Kidney (tissue), 14 donors: ENCODE results near the gene RGS10. TPM values are rescaled to one million over a fixed set of nuclear protein-coding genes. Genes with fewer than 3 reads are reported as not detected.
A peak's percentile ranks its signal among the peaks of the same experiment; 100 is the strongest.

Experiments used
- DNase-seq, 5 donors: peaks; one replicate each; pipeline ENCODE4 v3.0.0-alpha.2; 2013 to 2020
- FAIRE-seq: peaks from 2 replicates; lab custom pipeline; 2012; peaks lifted over from hg19 to GRCh38; lab: Jason Lieb, UNC
- H3K27ac ChIP-seq, 2 donors: one replicate each; pipeline ENCODE4 v1.7.0; 2013; ENCODE audit warnings: low read depth in 2 of 2, low read length in 2 of 2, inconsistent platforms in 1 of 2
- H3K27me3 ChIP-seq: one replicate; pipeline ENCODE4 v1.7.1; 2013; ENCODE audit warnings: low read length, inconsistent platforms; ENCODE audit not compliant: control insufficient read depth, insufficient read depth
- H3K36me3 ChIP-seq, 3 donors: one replicate each; pipeline versions ENCODE4 v1.7.0 to v1.7.1; 2013; ENCODE audit warnings: low read length in 3 of 3, control low read depth in 1 of 3, inconsistent platforms in 1 of 3; ENCODE audit not compliant: insufficient read depth in 3 of 3, control insufficient read depth in 2 of 3
- H3K4me1 ChIP-seq, 3 donors: one replicate each; pipeline versions ENCODE4 v1.7.0 to v1.7.1; 2013; ENCODE audit warnings: low read length in 3 of 3, inconsistent platforms in 1 of 3, low read depth in 1 of 3; ENCODE audit not compliant: control insufficient read depth in 2 of 3, insufficient read depth in 2 of 3
- H3K4me3 ChIP-seq, 3 donors: one replicate each; pipeline versions ENCODE4 v1.7.0 to v1.8.1; 2013; ENCODE audit warnings: low read length in 3 of 3, control low read depth in 1 of 3, inconsistent platforms in 1 of 3
- H3K9ac ChIP-seq, 3 donors: one replicate each; pipeline versions ENCODE4 v1.7.0 to v1.7.1; 2013; ENCODE audit warnings: low read length in 3 of 3, control low read depth in 1 of 3, inconsistent platforms in 1 of 3
- H3K9me3 ChIP-seq, 3 donors: one replicate each; pipeline versions ENCODE4 v1.7.0 to v1.7.1; 2013; ENCODE audit warnings: low read length in 3 of 3, control low read depth in 1 of 3, inconsistent platforms in 1 of 3; ENCODE audit not compliant: control insufficient read depth in 2 of 3, insufficient read depth in 1 of 3
- intact Hi-C: fragments of 100-400 bp; cut with DNase I; formaldehyde crosslinking; loops from one replicate; pipeline ENCODE4 v1.11.1; 2022
- polyA plus RNA-seq: library from polyadenylated mRNA; stranded (reverse); fragments of 350-450 nt; fragmentation: Illumina TruSeq; extraction: RNeasy Lipid Tissue Mini Kit (QIAGEN cat#74804); gene quantifications from one replicate; pipeline ENCODE4 v1.2.3, GENCODE V29; 2014; ENCODE audit warnings: low read depth, low replicate concordance; ENCODE audit not compliant: insufficient read depth
- total RNA-seq: library from RNA; stranded (reverse); fragmentation: NEBNext Ultra II Directional; extraction: Animal tissue kit (Norgen Biotek cat#: 25700); gene quantifications from one replicate; pipeline ENCODE4 v1.2.1, GENCODE V29; 2021
- TF ChIP-seq, protein P1 (sequence below): IDR thresholded peaks from 3 replicates; pipeline ENCODE4 v1.5.1; 2012; ENCODE audit warnings: mild to moderate bottlenecking, moderate library complexity, borderline replicate concordance; ENCODE audit not compliant: insufficient read depth; ENCODE audit errors: extremely low read depth
- donor health status: control.
- donor health status: control.
- donor health status: control.
- donor health status: control.
- donor health status: control.
- donor health status: DM: yes; HTN: yes; CAD: no.
- donor health status: Normal renal cell carcinoma (clear cell type).

The RGS10 gene
- total and polyA plus RNA-seq, 2 donors from 2014 or later = 19.9 to 25.4 TPM

DNA sequence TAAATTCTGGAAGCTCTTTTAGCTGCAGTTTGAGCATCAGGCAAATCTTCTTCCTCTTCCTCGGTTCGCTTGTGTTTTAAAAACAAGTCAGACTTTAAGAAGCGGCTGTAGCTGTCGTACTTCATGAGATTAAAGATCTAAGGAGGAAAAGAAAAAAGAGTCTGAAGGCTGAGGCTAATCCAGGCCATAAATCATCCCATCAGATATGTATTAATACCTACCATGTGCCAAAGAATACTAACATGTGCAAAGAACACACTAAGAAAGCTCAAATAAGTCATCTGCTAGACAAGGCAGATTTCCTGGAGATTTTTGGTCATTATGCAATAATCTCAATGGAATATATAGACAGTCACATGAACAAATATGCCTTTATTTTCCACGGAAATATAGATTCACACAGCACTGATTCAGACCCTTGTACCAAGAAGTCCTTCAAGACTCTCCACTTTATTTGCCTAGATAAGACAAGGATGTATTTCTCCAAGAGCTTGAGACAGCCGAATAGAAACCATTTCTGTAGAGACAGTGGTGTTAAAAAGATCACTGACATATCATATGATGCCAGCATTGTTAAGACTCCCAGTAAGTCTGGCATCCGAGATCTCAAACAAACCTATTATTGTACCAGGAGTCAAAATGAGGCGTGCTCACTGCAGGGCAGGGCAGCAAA lies 42.3 kb downstream of the RGS10 start:
- no peaks in the 10 kb centered on the region for H3K36me3 ChIP-seq
- no peak overlapping the region for H3K4me3 ChIP-seq
- H3K27me3 ChIP-seq = no peaks in the 10 kb centered on the region
- peaks cover 0 to 2% (median 0%) of the 10 kb centered on the region in 3 donors for H3K4me1 ChIP-seq
- intact Hi-C loops = no loop called here
- FAIRE-seq = no peak
- TF ChIP-seq, protein P1, sequence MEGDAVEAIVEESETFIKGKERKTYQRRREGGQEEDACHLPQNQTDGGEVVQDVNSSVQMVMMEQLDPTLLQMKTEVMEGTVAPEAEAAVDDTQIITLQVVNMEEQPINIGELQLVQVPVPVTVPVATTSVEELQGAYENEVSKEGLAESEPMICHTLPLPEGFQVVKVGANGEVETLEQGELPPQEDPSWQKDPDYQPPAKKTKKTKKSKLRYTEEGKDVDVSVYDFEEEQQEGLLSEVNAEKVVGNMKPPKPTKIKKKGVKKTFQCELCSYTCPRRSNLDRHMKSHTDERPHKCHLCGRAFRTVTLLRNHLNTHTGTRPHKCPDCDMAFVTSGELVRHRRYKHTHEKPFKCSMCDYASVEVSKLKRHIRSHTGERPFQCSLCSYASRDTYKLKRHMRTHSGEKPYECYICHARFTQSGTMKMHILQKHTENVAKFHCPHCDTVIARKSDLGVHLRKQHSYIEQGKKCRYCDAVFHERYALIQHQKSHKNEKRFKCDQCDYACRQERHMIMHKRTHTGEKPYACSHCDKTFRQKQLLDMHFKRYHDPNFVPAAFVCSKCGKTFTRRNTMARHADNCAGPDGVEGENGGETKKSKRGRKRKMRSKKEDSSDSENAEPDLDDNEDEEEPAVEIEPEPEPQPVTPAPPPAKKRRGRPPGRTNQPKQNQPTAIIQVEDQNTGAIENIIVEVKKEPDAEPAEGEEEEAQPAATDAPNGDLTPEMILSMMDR = no peak
- H3K27ac ChIP-seq = no peak overlapping the region
- no peak for DNase-seq
- H3K9me3 ChIP-seq = no peaks in the 10 kb centered on the region
- H3K9ac ChIP-seq = no peak overlapping the region

DNA sequence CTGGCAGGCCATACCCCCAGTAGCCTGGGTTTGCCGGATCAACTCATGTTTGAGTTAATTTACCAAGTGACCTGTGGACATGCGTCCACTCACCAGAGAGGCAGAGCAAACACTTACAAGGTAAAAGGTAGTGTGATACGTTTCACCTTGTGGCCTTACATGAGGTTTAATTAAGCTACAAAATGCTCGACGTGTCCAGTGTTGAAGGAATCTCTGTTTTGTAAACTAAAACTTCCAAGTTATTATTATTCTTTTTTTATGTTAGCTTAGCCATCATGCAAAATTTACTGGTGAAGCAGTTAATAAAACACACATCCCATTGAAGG lies 42.9 kb downstream of the RGS10 start:
- TF ChIP-seq, protein P1 = no peak
- FAIRE-seq = no peak
- no peak overlapping the region for H3K4me3 ChIP-seq
- H3K9me3 ChIP-seq = no peaks in the 10 kb centered on the region
- H3K27me3 ChIP-seq = no peaks in the 10 kb centered on the region
- no peak overlapping the region for H3K9ac ChIP-seq
- peaks cover 0 to 2% (median 0%) of the 10 kb centered on the region in 3 donors for H3K4me1 ChIP-seq
- intact Hi-C loops = no loop called here
- H3K27ac ChIP-seq = no peak overlapping the region
- H3K36me3 ChIP-seq = no peaks in the 10 kb centered on the region
- DNase-seq = peak in 1 of 5 donors; percentile 4

DNA sequence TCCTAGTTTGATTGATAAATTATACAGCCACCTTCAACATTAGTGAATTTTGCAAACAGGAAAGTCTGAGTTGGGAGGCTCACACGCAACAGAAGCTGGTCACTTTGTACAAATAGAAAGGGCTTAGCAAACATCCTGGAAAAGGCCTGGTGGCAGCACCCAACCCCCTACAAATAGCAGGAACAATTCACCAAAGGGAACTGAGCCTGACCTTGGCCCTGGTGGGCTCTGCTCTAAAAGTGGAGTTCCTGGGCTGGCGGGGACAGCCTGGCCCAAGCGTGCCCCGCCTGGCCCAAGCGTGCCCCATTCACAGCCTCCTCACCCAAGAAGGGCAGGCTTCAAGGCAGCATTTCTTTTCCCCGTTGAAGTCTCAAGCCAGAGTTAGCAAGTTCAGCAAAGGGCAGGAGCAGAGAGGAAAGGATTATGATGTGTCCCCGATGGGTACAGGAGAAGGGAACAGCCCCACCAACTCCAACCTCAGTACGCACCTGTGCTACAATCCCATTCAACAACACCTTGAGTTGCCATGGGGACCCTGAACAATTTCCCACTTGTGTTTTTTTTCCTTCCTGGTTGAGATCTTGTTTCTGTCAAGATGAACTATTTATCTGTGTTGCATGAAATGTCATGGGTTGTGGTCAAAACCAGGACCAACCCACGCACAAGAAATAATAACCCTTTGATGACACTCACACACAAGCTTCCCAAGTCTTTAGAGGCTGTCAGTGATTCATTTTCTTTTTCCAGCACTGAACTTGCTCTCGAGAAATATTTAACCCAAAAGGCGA lies 43.4 kb downstream of the RGS10 start:
- H3K4me1 ChIP-seq = peaks cover 0 to 2% (median 0%) of the 10 kb centered on the region in 3 donors
- intact Hi-C loops = no loop called here
- no peak overlapping the region for H3K4me3 ChIP-seq
- DNase-seq (peak in 3 of 5 donors; percentile 15 to 42 (median 25)), FAIRE-seq (no peak)
- no peaks in the 10 kb centered on the region for H3K9me3 ChIP-seq
- H3K9ac ChIP-seq = no peak overlapping the region
- H3K27ac ChIP-seq = no peak overlapping the region
- TF ChIP-seq, protein P1 = no peak
- no peaks in the 10 kb centered on the region for H3K36me3 ChIP-seq
- H3K27me3 ChIP-seq = no peaks in the 10 kb centered on the region
